ENCODE measurements around the gene IMMP2L.
A peak's percentile ranks its signal among the peaks of the same experiment; 100 is the strongest.
"Not testable (repeated sequence)": the region's sequence is repeated elsewhere in the genome, so short reads cannot be mapped to it uniquely, and the experiment has no call there.

Gene IMMP2L

DNA sequence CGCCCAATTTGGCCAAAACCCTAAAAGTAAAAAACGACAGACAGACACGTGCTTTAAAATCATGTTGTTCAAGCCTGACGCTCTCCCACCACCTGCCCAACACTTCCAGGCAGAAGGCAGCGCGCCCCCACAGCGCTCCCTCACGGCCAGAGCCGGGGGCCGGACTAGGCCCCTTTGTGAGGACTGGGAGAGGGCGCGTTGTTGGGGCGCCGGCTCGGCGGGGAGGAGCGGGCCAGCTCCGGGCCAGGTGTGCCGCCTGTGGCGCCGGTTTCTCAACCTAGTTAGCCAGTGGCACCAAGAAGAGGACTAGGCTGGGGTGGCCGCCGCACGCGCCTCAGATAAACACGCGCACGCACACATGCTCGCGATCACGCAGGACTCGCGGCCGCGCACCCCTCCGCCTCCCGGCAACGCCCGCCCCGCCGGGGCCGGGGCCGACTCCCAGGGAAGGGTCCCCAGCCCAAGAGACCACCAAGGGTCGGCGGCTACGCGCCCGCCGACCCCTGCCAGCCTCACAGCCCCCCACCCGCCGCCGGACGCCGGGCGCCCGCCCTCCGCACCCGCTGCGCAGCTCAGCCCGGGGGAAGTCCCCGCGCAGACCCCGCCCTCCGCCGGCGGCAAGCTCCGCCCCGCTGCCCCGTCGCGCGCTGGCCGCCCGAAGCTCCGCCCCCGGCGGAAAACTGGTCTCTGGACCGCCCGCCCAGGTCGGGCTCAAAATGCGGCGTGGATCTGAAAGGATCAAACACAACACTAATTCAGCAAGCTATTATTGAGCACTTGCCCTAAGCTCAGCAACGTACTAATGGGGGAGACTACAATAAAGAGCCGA is at the start of gene IMMP2L:
TSS of gene IMMP2L (minus strand) at position 589 of the 829 bp plus-strand sequence.
- ChIA-PET CTCF (no interaction called here), POLR2A (no interaction called here)
- DNase-seq (ENCODE audit: extremely low spot score): peak; percentile 95
- no peak; the same call in 1 of the 2 replicates for TF ChIP-seq FOXM1 (IDR thresholded peaks at IDR 0.05; ENCODE audit: borderline replicate concordance)
- TF ChIP-seq L3MBTL2 (conservative IDR thresholded peaks at IDR 0.05): peak; percentile 94
- TF ChIP-seq LEF1 (IDR thresholded peaks at IDR 0.05; ENCODE audit: borderline replicate concordance): 0 out of 2 replicates have a peak, but pooled peaks have one; percentile 34
- TF ChIP-seq ARNT (IDR thresholded peaks at IDR 0.05): no peak
- TF ChIP-seq BHLHE40 (IDR thresholded peaks at IDR 0.05; ENCODE audit: borderline replicate concordance): no peak

DNA sequence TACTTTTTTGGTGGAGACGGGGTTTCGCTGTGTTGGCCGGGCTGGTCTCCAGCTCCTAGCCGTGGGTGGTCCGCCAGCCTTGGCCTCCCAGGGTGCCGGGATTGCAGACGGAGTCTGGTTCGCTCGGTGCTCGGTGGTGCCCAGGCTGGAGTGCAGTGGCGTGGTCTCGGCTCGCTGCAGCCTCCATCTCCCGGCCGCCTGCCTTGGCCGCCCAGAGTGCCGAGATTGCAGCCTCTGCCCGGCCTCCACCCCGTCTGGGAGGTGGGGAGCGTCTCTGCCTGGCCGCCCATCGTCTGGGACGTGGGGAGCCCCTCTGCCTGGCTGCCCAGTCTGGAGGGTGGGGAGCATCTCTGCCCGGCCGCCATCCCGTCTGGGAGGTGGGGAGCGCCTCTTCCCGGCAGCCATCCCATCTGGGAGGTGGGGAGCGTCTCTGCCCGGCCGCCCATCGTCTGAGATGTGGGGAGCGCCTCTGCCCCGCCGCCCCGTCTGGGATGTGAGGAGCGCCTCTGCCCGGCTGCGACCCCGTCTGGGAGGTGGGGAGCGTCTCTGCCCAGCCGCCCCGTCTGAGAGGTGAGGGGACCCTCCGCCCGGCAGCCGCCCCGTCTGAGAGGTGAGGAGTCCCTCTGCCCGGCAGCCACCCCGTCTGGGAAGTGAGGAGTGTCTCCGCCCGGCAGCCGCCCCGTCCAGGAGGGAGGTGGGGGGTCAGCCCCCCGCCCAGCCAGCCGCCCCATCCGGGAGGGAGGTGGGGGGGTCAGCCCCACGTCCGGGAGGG is 47.4 kb upstream of the IMMP2L start:
- CTCF ChIA-PET; DNase-seq (ENCODE audit: extremely low spot score); POLR2A ChIA-PET: not testable (repeated sequence)

DNA sequence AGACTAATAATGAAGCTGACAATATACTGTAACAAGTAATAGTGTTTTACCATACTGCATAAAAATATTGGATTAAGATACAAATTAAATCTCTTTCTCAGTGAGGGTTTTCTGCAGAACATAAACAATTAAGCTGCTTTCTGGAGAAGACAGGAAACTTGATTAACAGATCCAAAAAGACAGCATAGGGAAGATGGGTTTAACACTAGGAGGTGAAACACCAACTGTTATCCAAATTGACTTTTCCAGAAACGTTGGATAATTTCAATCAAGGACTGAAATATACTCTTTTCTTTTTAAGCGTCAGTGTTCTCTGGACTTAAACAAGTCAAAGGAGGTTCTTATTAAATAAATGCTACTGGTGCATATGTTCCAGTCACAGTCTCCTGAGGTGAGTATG is 45.3 kb upstream of the IMMP2L start:
- DNase-seq (ENCODE audit: extremely low spot score): no peak
- CTCF ChIA-PET: no interaction called here
- TF ChIP-seq ELF4 (IDR thresholded peaks at IDR 0.05): no peak
- no peak for TF ChIP-seq L3MBTL2 (conservative IDR thresholded peaks at IDR 0.05)
- no peak for TF ChIP-seq BHLHE40 (IDR thresholded peaks at IDR 0.05; ENCODE audit: borderline replicate concordance)
- no peak for TF ChIP-seq FOXK2 (IDR thresholded peaks at IDR 0.05)
- no peak for TF ChIP-seq SUZ12 (IDR thresholded peaks at IDR 0.05)
- POLR2A ChIA-PET: no interaction called here

DNA sequence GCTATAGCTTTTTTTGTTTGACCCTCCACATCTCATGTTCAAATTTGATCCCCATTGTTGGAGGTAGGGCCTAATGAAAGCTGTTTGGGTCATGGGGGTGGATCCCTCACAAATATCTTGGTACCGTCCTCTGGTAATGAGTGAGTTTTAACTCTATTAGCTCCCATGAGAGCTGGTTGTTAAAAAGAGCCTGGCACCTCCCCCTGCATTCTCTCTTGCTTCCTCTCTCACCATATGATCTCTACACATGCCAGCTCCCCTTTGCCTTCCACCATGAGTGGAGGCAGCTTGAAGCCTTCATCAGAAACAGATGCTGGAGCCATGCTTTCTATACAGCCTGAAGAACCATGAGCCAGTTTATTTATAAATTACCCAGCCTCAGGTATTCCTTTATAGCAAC is 43.0 kb upstream of the IMMP2L start:
- TF ChIP-seq FOXK2 (IDR thresholded peaks at IDR 0.05) (no peak), FOXM1 (IDR thresholded peaks at IDR 0.05; ENCODE audit: borderline replicate concordance) (no peak), ZNF384 (IDR thresholded peaks at IDR 0.05) (no peak)
- ChIA-PET POLR2A (no interaction called here), CTCF (interaction anchor here (0.6 kb wide), 1 partner anchor 285 kb away, joined by 3 read pairs; no protein-coding TSS in a partner anchor)
- no peak for DNase-seq (ENCODE audit: extremely low spot score)

DNA sequence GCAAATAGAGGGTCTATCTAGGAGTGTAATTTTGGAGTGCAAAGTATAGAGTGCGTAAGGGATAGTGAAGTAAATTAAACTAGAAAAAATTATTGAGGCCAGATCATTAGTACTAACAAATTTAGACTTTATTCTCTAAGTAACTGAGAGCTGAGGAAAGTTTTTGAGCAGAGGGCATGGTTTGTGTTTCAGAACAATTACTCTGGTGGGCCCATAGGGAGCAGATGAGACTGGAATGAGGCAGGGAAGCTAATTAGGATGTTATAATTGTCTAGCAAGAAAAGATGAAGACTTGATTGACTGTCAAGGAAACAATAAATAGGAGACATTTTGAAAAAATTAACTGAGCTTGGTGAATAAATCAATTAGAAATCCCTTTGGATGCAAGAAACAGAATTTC is 37.8 kb upstream of the IMMP2L start:
- TF ChIP-seq TARDBP (IDR thresholded peaks at IDR 0.05): no peak
- TF ChIP-seq BHLHE40 (IDR thresholded peaks at IDR 0.05; ENCODE audit: borderline replicate concordance): no peak
- no peak for TF ChIP-seq FOXK2 (IDR thresholded peaks at IDR 0.05)
- no peak for TF ChIP-seq SP1 (IDR thresholded peaks at IDR 0.05)
- TF ChIP-seq FOXA1 (IDR thresholded peaks at IDR 0.05): no peak
- no peak for TF ChIP-seq SUZ12 (IDR thresholded peaks at IDR 0.05)
- TF ChIP-seq ARNT (IDR thresholded peaks at IDR 0.05): no peak
- no peak for TF ChIP-seq HDGF (IDR thresholded peaks at IDR 0.05; ENCODE audit: borderline replicate concordance)
- no peak for DNase-seq (ENCODE audit: extremely low spot score)
- POLR2A ChIA-PET: no interaction called here
- CTCF ChIA-PET: no interaction called here

DNA sequence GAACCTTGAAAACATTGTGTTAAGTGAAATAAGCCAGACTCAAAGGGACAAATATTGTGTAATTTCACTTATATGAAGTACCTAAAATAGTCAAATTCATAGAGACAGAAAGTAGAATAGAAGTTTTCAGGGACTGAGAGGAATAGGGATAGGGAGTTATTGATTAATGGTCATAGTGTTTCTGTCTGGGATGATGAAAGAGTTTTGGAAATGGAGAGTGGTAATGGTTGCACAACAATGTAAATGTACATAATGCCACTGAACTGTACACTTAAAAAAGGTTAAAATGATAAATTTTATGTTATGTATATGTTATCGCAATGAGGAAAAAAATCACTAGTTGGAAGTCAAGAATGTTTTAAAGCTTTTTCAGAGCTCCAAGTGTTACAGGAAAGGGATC is 33.5 kb upstream of the IMMP2L start:
- ChIA-PET POLR2A (no interaction called here), CTCF (no interaction called here)
- no peak for DNase-seq (ENCODE audit: extremely low spot score)
- TF ChIP-seq NFRKB (IDR thresholded peaks at IDR 0.05) (no peak), ELF4 (IDR thresholded peaks at IDR 0.05) (no peak), SUZ12 (IDR thresholded peaks at IDR 0.05) (no peak)
- TF ChIP-seq, protein P1, sequence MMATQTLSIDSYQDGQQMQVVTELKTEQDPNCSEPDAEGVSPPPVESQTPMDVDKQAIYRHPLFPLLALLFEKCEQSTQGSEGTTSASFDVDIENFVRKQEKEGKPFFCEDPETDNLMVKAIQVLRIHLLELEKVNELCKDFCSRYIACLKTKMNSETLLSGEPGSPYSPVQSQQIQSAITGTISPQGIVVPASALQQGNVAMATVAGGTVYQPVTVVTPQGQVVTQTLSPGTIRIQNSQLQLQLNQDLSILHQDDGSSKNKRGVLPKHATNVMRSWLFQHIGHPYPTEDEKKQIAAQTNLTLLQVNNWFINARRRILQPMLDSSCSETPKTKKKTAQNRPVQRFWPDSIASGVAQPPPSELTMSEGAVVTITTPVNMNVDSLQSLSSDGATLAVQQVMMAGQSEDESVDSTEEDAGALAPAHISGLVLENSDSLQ (IDR thresholded peaks at IDR 0.05): no peak

DNA sequence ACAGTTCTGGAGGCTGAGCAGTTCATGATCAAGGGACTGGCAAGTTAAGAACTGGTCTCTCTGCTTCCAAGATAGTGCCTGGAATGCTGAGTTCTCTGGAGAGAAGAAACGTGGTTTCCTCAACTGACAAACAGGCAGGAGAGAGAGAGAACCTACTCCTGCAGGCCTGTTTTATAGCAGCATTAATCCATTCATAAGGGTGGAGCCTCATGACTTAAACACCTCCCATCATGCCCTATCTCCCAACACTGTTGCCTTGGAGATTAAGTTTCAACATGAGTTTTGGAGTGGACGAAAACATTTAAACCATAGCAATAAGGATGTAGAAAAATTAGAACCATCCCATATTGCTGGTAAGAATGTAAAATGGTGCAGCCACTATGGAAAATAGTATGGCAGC is 32.3 kb upstream of the IMMP2L start:
- no peak for DNase-seq (ENCODE audit: extremely low spot score)
- ChIA-PET POLR2A (no interaction called here), CTCF (no interaction called here)
- no peak for TF ChIP-seq SP1 (IDR thresholded peaks at IDR 0.05)
- TF ChIP-seq, protein P1 (IDR thresholded peaks at IDR 0.05): no peak

DNA sequence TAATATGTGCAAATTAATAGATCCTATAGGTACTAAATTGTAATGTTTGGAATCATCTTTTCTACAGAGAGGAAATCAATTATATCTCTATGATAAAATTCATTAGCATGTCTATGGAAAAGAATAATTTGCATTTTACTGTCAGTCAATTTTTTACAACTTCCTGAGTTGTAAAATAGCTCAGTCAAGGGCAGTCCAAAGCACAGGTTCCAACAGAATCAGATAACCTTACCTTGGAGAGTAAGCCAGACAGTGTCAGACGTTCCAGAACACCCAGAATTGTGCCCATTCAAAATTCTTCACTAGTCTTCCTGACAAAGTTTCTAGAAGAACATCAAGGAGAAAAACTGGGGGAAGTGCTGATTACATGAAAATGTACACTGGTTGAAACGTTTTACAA is 31.1 kb upstream of the IMMP2L start:
- no peak for DNase-seq (ENCODE audit: extremely low spot score)
- ChIA-PET POLR2A (no interaction called here), CTCF (no interaction called here)
- no peak for TF ChIP-seq FOXM1 (IDR thresholded peaks at IDR 0.05; ENCODE audit: borderline replicate concordance)
- no peak for TF ChIP-seq TARDBP (IDR thresholded peaks at IDR 0.05)
- TF ChIP-seq NFRKB (IDR thresholded peaks at IDR 0.05): no peak
- no peak for TF ChIP-seq FOXA1 (IDR thresholded peaks at IDR 0.05)
- no peak for TF ChIP-seq ARNT (IDR thresholded peaks at IDR 0.05)
- no peak for TF ChIP-seq SP1 (IDR thresholded peaks at IDR 0.05)
- no peak for TF ChIP-seq ZNF384 (IDR thresholded peaks at IDR 0.05)
- no peak for TF ChIP-seq CTBP1 (IDR thresholded peaks at IDR 0.05; ENCODE audit: borderline replicate concordance)
- TF ChIP-seq ELF4 (IDR thresholded peaks at IDR 0.05): no peak
- TF ChIP-seq HDGF (IDR thresholded peaks at IDR 0.05; ENCODE audit: borderline replicate concordance): no peak
- TF ChIP-seq, protein P1 (IDR thresholded peaks at IDR 0.05): no peak
